ENCODE measurements around the gene VAT1L. TPM values are rescaled to one million over a fixed set of nuclear protein-coding genes. Genes with fewer than 3 reads are reported as not detected.
"Not testable (repeated sequence)": the region's sequence is repeated elsewhere in the genome, so short reads cannot be mapped to it uniquely, and the experiment has no call there.

The VAT1L gene
- total RNA-seq, 1 donor, result not detected

- no peak for DNase-seq (ENCODE audit: low read depth in 2 of 3, low spot score in 2 of 3)
Measured at GRCh38 chr16:77946823-77947222, 158.5 kb downstream of the VAT1L start.

DNA sequence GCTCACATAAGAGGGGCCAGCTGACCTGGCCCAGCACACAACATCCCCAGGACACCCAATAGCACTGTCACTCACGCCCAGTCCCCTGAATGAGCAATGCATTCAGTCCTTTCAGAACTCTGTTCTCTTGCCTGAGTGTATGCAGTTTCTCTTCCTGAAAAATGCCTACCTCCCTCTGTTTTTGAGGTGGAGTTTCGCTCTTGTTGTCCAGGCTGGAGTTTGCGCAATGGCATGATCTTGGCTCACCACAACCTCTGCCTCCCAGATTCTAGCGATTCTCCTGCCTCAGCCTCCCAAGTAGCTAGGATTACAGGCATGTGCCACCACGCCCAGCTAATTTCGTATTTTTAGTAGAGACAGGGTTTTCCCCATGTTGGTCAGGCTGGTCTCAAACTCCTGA lies 159.2 kb downstream of the VAT1L start:
- DNase-seq (ENCODE audit: low read depth in 2 of 3, low spot score in 2 of 3), result not testable (repeated sequence)

DNA sequence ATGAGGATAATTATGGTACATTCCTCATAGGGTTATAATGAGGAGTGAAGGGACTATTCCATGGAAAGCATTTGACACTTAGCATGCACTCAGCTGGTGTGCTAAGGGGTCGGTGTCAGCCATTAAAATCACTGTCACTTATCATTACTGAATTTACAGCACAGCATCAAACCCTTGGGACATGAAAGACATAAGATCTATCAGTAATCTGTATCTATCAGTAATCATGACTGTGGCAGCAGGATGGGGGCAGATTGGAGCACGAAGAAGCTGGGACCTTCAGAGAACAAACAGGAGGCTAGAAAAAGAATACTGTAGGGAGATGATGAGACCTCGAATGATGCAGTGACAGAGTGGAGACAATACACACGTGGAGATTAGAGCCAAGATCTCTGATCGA lies 160.5 kb downstream of the VAT1L start:
- no peak for DNase-seq (ENCODE audit: low read depth in 2 of 3, low spot score in 2 of 3)

GRCh38 chr16:77949445-77949844 lies 161.1 kb downstream of the VAT1L start:
- no peak for DNase-seq (ENCODE audit: low read depth in 2 of 3, low spot score in 2 of 3)

DNA sequence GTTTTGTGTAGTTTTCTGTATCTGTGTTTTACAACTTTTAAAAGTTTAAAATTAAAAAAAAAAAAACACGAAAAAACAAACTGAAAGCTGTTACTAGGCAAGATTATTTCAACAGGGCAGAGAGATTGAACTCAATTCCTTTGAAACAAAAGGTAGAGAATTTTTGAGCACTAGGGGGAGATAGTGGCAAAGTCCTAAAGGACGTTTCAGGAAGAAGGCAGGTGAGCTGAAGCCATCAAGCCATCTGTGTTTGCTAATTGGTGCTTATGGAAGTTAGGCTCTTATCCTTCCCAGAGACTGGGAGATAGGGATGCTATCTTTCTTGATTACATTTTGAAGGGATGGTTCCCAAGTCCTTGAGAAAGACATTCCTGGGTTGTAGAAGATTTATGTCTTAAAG lies 163.4 kb downstream of the VAT1L start:
- peak in 2 of 3 donors; percentile 14 to 32 for DNase-seq (ENCODE audit: low read depth in 2 of 3, low spot score in 2 of 3)

DNA sequence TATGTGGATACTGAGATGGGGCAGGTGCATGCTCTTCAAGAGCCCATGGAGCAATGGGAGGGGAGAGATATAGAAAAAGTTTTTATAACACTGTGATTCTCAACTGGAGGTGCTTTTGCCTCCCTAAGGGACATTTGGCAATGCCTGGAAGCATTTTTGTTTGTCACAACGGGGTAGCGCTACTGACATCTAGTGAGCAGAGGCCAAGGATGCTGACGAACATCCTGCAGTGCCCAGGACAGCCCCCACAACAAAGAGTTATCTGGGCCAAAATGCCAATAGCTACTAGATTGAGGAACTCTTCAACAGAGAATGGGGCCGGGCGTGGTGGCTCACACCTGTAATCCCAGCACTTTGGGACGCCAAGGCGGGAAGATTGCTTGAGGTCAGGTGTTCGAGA lies 166.8 kb downstream of the VAT1L start:
- DNase-seq (ENCODE audit: low read depth in 2 of 3, low spot score in 2 of 3), result no peak

DNA sequence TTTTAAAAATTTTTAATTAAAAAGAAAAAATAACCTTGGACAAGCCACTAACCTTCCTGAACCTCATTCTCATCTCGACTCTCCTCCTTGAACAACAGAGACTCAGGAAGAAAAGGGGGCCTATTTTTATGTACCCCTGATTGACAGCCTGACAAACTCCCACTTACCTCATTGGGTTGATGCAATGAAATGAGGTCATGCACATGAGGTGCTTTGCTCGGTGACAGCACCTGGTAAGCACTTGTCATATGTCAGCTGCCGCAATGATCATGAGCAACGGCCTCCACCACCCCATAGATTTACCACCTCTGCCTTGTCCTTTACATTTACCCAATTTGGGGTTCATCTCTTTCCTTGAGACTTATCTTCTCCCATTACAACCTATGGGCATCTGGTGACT lies 167.9 kb downstream of the VAT1L start:
- no peak for DNase-seq (ENCODE audit: low read depth in 2 of 3, low spot score in 2 of 3)

DNA sequence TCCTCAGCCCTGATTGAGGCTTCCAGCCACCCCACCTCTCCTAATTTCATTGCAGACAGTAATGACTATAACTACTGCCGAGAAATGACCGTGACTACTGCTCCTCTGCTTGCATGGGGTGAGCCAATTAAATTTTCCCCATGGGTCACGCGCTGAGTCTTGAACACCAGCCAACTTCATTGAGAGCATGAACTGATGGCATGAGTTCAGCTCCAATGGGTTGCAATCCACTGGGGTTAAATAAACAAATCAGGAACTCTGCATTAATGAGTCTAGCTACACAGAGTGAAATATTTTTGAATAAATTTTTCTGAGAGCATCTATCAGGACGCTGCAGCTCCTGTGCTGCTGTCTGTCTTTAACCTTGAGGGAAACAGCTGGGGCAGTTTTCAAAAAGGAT lies 172.4 kb downstream of the VAT1L start:
- DNase-seq (ENCODE audit: low read depth in 2 of 3, low spot score in 2 of 3), result no peak

GRCh38 chr16:77961814-77962213 lies 173.4 kb downstream of the VAT1L start:
- DNase-seq (ENCODE audit: low read depth in 2 of 3, low spot score in 2 of 3), result no peak

GRCh38 chr16:77962689-77963088 lies 174.3 kb downstream of the VAT1L start:
- DNase-seq (ENCODE audit: low read depth in 2 of 3, low spot score in 2 of 3), result no peak

DNA sequence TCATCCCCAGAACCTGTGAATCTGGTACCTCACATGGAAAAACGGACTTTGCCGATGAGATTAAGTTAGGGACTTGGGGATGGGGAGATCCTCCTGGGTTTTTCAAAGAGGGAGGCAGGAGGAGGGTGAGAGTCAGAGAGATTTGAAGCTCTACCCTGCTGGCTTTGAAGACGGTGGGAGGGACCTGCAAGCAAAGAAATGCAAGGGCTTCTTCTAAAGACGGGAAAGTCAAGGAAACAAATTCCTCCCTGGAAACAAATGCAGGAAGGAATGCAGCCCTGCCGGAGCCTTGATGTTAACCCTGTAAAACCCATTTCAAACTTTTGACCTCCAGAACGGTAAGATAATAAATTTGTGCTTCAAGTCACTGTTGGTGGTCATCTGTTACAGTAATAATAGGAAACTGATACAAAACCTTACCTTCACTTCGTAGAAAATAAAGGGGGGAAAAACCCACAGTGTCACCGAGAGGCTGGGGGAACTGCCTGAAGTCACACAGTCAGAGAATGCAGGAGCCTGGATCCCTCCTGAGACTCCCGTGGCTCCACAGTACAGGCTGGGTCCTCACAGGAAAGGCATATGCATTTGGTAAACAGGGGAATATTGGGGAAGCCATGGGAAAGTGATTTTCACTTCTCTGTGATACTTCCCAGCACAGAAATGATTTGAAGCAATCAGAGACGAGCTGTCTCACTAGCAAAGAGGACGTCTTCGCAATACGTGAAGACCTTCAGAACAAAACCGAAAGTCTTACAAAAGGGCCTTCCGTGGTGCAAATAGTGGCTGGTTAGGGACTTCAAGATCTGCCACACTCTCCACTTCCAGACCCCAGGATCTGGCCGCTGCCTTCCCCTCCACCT lies 175.1 kb downstream of the VAT1L start:
- no peak for DNase-seq (ENCODE audit: low read depth in 2 of 3, low spot score in 2 of 3)

- no peak for DNase-seq (ENCODE audit: low read depth in 2 of 3, low spot score in 2 of 3)
Measured at GRCh38 chr16:77965346-77965745, 177.0 kb downstream of the VAT1L start.

- DNase-seq (ENCODE audit: low read depth in 2 of 3, low spot score in 2 of 3), result no peak
Measured at GRCh38 chr16:77967054-77967904, 178.9 kb downstream of the VAT1L start.

GRCh38 chr16:77969861-77970260 lies 181.5 kb downstream of the VAT1L start:
- no peak for DNase-seq (ENCODE audit: low read depth in 2 of 3, low spot score in 2 of 3)

DNA sequence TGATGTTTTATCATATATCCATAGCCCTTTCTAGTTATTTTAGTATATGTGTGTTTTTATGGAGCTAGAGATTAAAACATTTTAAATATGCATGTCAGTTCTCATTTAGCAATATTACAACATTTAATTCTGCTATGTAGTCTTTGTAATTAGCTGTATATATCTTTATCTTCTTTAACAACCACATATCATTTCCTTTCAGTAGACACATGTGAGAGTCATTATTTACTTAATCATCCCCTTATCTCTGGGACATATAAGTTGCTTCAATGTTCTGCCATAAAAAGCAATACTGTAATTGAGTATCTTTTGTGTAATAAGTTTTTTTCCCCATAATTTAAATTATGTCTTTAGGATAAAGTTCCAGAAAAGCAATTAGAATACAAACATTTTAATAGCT lies 182.0 kb downstream of the VAT1L start:
- peak in 2 of 3 donors; percentile 9 to 32 for DNase-seq (ENCODE audit: low read depth in 2 of 3, low spot score in 2 of 3)

GRCh38 chr16:77971306-77972061 lies 183.1 kb downstream of the VAT1L start:
- peak; percentile 40 to 87 (median 61) for DNase-seq (ENCODE audit: low read depth in 2 of 3, low spot score in 2 of 3)

- DNase-seq (ENCODE audit: low read depth in 2 of 3, low spot score in 2 of 3), result no peak
Measured at GRCh38 chr16:77972062-77972392, 183.7 kb downstream of the VAT1L start.

GRCh38 chr16:77974883-77975282 lies 186.5 kb downstream of the VAT1L start:
- DNase-seq (ENCODE audit: low read depth in 2 of 3, low spot score in 2 of 3), result peak in 1 of 3 donors; percentile 37

- DNase-seq (ENCODE audit: low read depth in 2 of 3, low spot score in 2 of 3), result no peak
Measured at GRCh38 chr16:77975942-77976341, 187.6 kb downstream of the VAT1L start.

- no peak for DNase-seq (ENCODE audit: low read depth in 2 of 3, low spot score in 2 of 3)
Measured at GRCh38 chr16:77977339-77977738, 189.0 kb downstream of the VAT1L start.

GRCh38 chr16:77985111-77985510 lies 196.7 kb downstream of the VAT1L start:
- no peak for DNase-seq (ENCODE audit: low read depth in 2 of 3, low spot score in 2 of 3)
